GM18861 (cell line): ENCODE data around the gene FBXO28.

Experiments used
- ATAC-seq: cut with Tn5 transposase; IDR thresholded peaks from one replicate; pipeline ENCODE4 v1.9.1; 2021; ENCODE audit not compliant: unreplicated experiment

FBXO28 gene

GRCh38 chr1:224141693-224142092, 27.8 kb downstream of the FBXO28 start:
- ATAC-seq = no peak

- no peak for ATAC-seq
These were observed 35.8 kb downstream of the FBXO28 start for GRCh38 chr1:224149709-224150108.

- ATAC-seq = no peak
These were observed 37.2 kb downstream of the FBXO28 start for GRCh38 chr1:224151117-224151516.

GRCh38 chr1:224157316-224157715, 43.4 kb downstream of the FBXO28 start:
- ATAC-seq = no peak

GRCh38 chr1:224159541-224159940, 45.6 kb downstream of the FBXO28 start:
- no peak for ATAC-seq

- ATAC-seq = no peak
These were observed 46.3 kb downstream of the FBXO28 start for GRCh38 chr1:224160171-224160682.

- no peak for ATAC-seq
These were observed 48.9 kb downstream of the FBXO28 start for GRCh38 chr1:224162768-224163167.

GRCh38 chr1:224163311-224163710, 49.4 kb downstream of the FBXO28 start:
- no peak for ATAC-seq

GRCh38 chr1:224168859-224169380, 55.0 kb downstream of the FBXO28 start:
- ATAC-seq = peak; percentile 94

GRCh38 chr1:224169718-224170270, 55.9 kb downstream of the FBXO28 start:
- ATAC-seq = no peak

GRCh38 chr1:224170343-224170742, 56.4 kb downstream of the FBXO28 start:
- ATAC-seq = no peak

GRCh38 chr1:224170748-224171478, 57.0 kb downstream of the FBXO28 start:
- no peak for ATAC-seq

GRCh38 chr1:224172229-224172628, 58.3 kb downstream of the FBXO28 start:
- no peak for ATAC-seq

GRCh38 chr1:224173523-224173922, 59.6 kb downstream of the FBXO28 start:
- no peak for ATAC-seq

GRCh38 chr1:224175617-224176016, 61.7 kb downstream of the FBXO28 start:
- ATAC-seq = no peak

GRCh38 chr1:224177356-224177999, 63.6 kb downstream of the FBXO28 start:
- no peak for ATAC-seq

- ATAC-seq = no peak
These were observed 65.0 kb downstream of the FBXO28 start for GRCh38 chr1:224178894-224179293.

GRCh38 chr1:224180783-224181452, 67.0 kb downstream of the FBXO28 start:
- ATAC-seq = no peak

GRCh38 chr1:224181453-224181810, 67.5 kb downstream of the FBXO28 start:
- no peak for ATAC-seq

GRCh38 chr1:224182057-224182865, 68.3 kb downstream of the FBXO28 start:
- peak; percentile 59 for ATAC-seq
